ENCODE measurements around the gene MS4A8. TPM values are rescaled to one million over a fixed set of nuclear protein-coding genes. Genes with fewer than 3 reads are reported as not detected.

Gene MS4A8
- total RNA-seq, 1 donor from 2014 or later: not detected

DNA sequence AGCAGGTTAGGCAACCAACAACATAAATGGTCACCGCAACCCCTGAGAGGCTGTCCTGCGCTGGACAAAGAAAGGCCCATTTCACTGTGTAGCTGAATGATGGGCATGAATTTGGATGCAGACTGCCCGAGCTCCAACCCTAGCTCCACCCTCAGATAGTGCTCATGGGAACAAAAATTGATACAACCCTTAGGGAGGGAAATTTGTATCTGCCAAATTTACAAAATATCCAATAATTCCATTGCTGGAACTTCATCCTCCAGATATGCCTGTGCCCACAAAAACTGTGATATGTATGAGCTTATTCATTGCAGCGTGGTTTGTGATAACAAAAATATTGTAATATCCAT, 2.0 kb downstream of the MS4A8 start:
- Histone ChIP-seq H2AFZ (replicated peaks) (peak overlapping the region; percentile 99), H3F3A (ENCODE audit: low read depth) (no peaks in the 10 kb centered on the region), H3K4me2 (peak overlapping the region; percentile 35), H3K27me3 (no peaks in the 10 kb centered on the region), H3K4me1 (peaks cover 4% of the 10 kb centered on the region), H4K20me1 (ENCODE audit: low read depth) (no peaks in the 10 kb centered on the region), H3K4me3 (no peak overlapping the region), H3K27ac (no peak overlapping the region), H3K79me2 (ENCODE audit: low read depth) (no peaks in the 10 kb centered on the region), H3K36me3 (no peaks in the 10 kb centered on the region), H3K9ac (no peak overlapping the region), H3K9me3 (ENCODE audit: low read depth) (no peaks in the 10 kb centered on the region)
- no peak overlapping the region for H3K27ac Mint-ChIP-seq
- peaks cover 10% of the 10 kb centered on the region for H3K4me1 Mint-ChIP-seq
- no peaks in the 10 kb centered on the region for H3K27me3 Mint-ChIP-seq (ENCODE audit: insufficient read depth, low read depth)
- no peak for DNase-seq (ENCODE audit: low spot score)
- TF ChIP-seq EZH2phosphoT487 (IDR thresholded peaks at IDR 0.05) (no peak), CTCF (IDR thresholded peaks at IDR 0.05) (no peak), EZH2 (IDR thresholded peaks at IDR 0.05) (no peak)
- H3K9me3 Mint-ChIP-seq: no peaks in the 10 kb centered on the region
- H3K4me3 Mint-ChIP-seq: no peak overlapping the region
- H3K36me3 Mint-ChIP-seq: no peaks in the 10 kb centered on the region

DNA sequence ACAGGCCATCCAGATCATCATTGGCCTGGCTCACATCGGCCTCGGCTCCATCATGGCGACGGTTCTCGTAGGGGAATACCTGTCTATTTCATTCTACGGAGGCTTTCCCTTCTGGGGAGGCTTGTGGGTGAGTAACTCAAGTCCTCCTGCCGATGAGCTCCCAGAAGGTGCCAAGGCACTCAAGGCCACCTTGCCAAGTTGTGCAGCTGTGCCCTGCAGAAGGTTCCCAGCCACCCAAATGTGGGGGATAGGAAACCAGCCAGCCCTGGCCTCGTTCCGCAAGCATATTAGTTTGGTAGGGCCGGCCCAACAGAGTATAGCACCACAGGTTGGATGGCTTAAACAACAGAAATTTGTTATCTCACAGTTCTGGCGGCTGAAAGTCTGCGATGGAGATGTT, 4.0 kb downstream of the MS4A8 start:
- Mint-ChIP-seq H3K9me3 (no peaks in the 10 kb centered on the region), H3K4me1 (peaks cover 10% of the 10 kb centered on the region), H3K36me3 (no peaks in the 10 kb centered on the region), H3K27me3 (ENCODE audit: insufficient read depth, low read depth) (peaks cover 2% of the 10 kb centered on the region), H3K4me3 (no peak overlapping the region), H3K27ac (no peak overlapping the region)
- DNase-seq (ENCODE audit: low spot score): no peak
- Histone ChIP-seq H3K9ac (no peak overlapping the region), H3K4me1 (peaks cover 4% of the 10 kb centered on the region), H3K36me3 (no peaks in the 10 kb centered on the region), H3K27ac (no peak overlapping the region), H2AFZ (replicated peaks) (no peak overlapping the region), H3K27me3 (no peaks in the 10 kb centered on the region), H4K20me1 (ENCODE audit: low read depth) (no peaks in the 10 kb centered on the region), H3K9me3 (ENCODE audit: low read depth) (no peaks in the 10 kb centered on the region), H3K79me2 (ENCODE audit: low read depth) (no peaks in the 10 kb centered on the region), H3K4me3 (no peak overlapping the region), H3K4me2 (no peak overlapping the region), H3F3A (ENCODE audit: low read depth) (no peaks in the 10 kb centered on the region)
- TF ChIP-seq EZH2phosphoT487 (IDR thresholded peaks at IDR 0.05) (no peak), CTCF (IDR thresholded peaks at IDR 0.05) (no peak), EZH2 (IDR thresholded peaks at IDR 0.05) (no peak)

DNA sequence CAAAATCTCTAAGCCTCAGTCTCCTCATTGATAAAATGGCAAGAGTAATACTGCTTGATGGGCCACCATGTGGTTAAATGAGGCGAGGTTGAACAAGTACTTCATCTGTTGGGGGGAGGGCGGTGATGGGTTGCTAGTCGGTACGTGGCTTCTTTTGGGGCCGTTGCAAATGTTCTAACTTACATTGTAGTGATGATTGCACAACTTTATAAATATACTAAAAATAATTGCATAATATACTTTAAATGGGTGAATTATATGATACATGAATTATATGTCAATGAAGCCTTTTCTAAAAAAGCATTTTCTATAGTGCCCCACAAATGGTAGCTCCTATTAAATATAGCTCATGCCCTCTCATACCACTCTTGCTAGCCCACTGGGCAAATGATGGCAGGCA, 6.5 kb downstream of the MS4A8 start:
- peaks cover 2% of the 10 kb centered on the region for H3K27me3 Mint-ChIP-seq (ENCODE audit: insufficient read depth, low read depth)
- H3K4me1 Mint-ChIP-seq: peaks cover 8% of the 10 kb centered on the region
- H3K27ac ChIP-seq: no peak overlapping the region
- H3K36me3 ChIP-seq: no peaks in the 10 kb centered on the region
- no peak for DNase-seq (ENCODE audit: low spot score)
- no peak overlapping the region for H3K27ac Mint-ChIP-seq
- no peak overlapping the region for H3K4me3 Mint-ChIP-seq
- no peak for TF ChIP-seq EZH2phosphoT487 (IDR thresholded peaks at IDR 0.05)
- TF ChIP-seq EZH2 (IDR thresholded peaks at IDR 0.05): no peak
- no peak for TF ChIP-seq CTCF (IDR thresholded peaks at IDR 0.05)
- H3K36me3 Mint-ChIP-seq: no peaks in the 10 kb centered on the region
- peaks cover 4% of the 10 kb centered on the region for H3K4me1 ChIP-seq
- no peaks in the 10 kb centered on the region for H3K9me3 Mint-ChIP-seq
- no peak overlapping the region for H2AFZ ChIP-seq (replicated peaks)
- no peaks in the 10 kb centered on the region for H3F3A ChIP-seq (ENCODE audit: low read depth)
- H4K20me1 ChIP-seq (ENCODE audit: low read depth): no peaks in the 10 kb centered on the region
- H3K9me3 ChIP-seq (ENCODE audit: low read depth): no peaks in the 10 kb centered on the region
- H3K4me3 ChIP-seq: no peak overlapping the region
- no peaks in the 10 kb centered on the region for H3K79me2 ChIP-seq (ENCODE audit: low read depth)
- no peak overlapping the region for H3K9ac ChIP-seq
- no peaks in the 10 kb centered on the region for H3K27me3 ChIP-seq
- no peak overlapping the region for H3K4me2 ChIP-seq

- no peaks in the 10 kb centered on the region for H3K36me3 Mint-ChIP-seq
Observed at GRCh38 chr11:60706931-60707330, 7.5 kb downstream of the MS4A8 start.

More at GRCh38 chr11:60706931-60707330, 7.5 kb downstream of the MS4A8 start:
- TF ChIP-seq EZH2phosphoT487 (IDR thresholded peaks at IDR 0.05) (no peak), CTCF (IDR thresholded peaks at IDR 0.05) (no peak), EZH2 (IDR thresholded peaks at IDR 0.05) (no peak)
- H3F3A ChIP-seq (ENCODE audit: low read depth): no peaks in the 10 kb centered on the region
- no peaks in the 10 kb centered on the region for H3K4me1 ChIP-seq
- H3K4me2 ChIP-seq: no peak overlapping the region
- H3K9me3 ChIP-seq (ENCODE audit: low read depth): no peaks in the 10 kb centered on the region
- Mint-ChIP-seq H3K27ac (no peak overlapping the region), H3K4me3 (no peak overlapping the region), H3K27me3 (ENCODE audit: insufficient read depth, low read depth) (peaks cover 2% of the 10 kb centered on the region), H3K9me3 (no peaks in the 10 kb centered on the region), H3K4me1 (peaks cover 2% of the 10 kb centered on the region)
- H4K20me1 ChIP-seq (ENCODE audit: low read depth): no peaks in the 10 kb centered on the region
- H3K4me3 ChIP-seq: no peak overlapping the region
- H3K27me3 ChIP-seq: no peaks in the 10 kb centered on the region
- H2AFZ ChIP-seq (replicated peaks): peak overlapping the region; percentile 20
- H3K79me2 ChIP-seq (ENCODE audit: low read depth): no peaks in the 10 kb centered on the region
- no peak for DNase-seq (ENCODE audit: low spot score)
- no peak overlapping the region for H3K27ac ChIP-seq
- H3K9ac ChIP-seq: no peak overlapping the region
- H3K36me3 ChIP-seq: no peaks in the 10 kb centered on the region

All from neural progenitor cell (in vitro differentiated cells).